GM23338 (cell line): ENCODE measurements around the gene NPEPPS.

Source experiments
- CREB1 ChIP-seq: fragments of 250-450 bp; sonication (Bioruptor Pico); IDR thresholded peaks from 2 replicates; pipeline ENCODE4 v1.5.0; 2020; ENCODE audit warnings: low read depth, mild to moderate bottlenecking, moderate library complexity
- CTCF ChIP-seq, 2 experiments: fragments of 200-600 bp in 1 of 2; sonication (generic) in 1 of 2; conservative IDR thresholded peaks; 2 replicates each; pipeline versions ENCODE4 v1.5.1 to v1.6.1; 2016 to 2017; ENCODE audit warnings: antibody characterized with exemption in 2 of 2, low read depth in 2 of 2, mild to moderate bottlenecking in 2 of 2, moderate library complexity in 1 of 2
- EZH2 ChIP-seq: fragments of 200-600 bp; sonication (generic); IDR thresholded peaks from one replicate; pipeline ENCODE4 v1.8.0; 2017; ENCODE audit warnings: antibody characterized with exemption, mild to moderate bottlenecking, low read depth; ENCODE audit not compliant: unreplicated experiment
- JUNB ChIP-seq: IDR thresholded peaks from one replicate; pipeline ENCODE4 v1.6.1; 2016; ENCODE audit warnings: antibody characterized with exemption; ENCODE audit not compliant: unreplicated experiment
- NANOG ChIP-seq: IDR thresholded peaks from 2 replicates; pipeline ENCODE4 v1.6.1; 2016; ENCODE audit warnings: antibody characterized with exemption, borderline replicate concordance
- POLR2AphosphoS5 ChIP-seq: IDR thresholded peaks from 2 replicates; pipeline ENCODE4 v1.6.1; 2016; ENCODE audit warnings: antibody characterized with exemption, low read depth
- REST ChIP-seq: IDR thresholded peaks from one replicate; pipeline ENCODE4 v1.6.1; 2018; ENCODE audit warnings: antibody characterized with exemption; ENCODE audit not compliant: unreplicated experiment

GRCh38 chr17:47641202-47641601 lies 110.3 kb downstream of the NPEPPS start:
- TF ChIP-seq EZH2: no peak
- no peak for TF ChIP-seq CTCF (conservative IDR thresholded peaks at IDR 0.05; ENCODE audit: low read depth in 2 of 2)
- TF ChIP-seq CREB1: no peak
- TF ChIP-seq POLR2AphosphoS5: no peak
- no peak for TF ChIP-seq JUNB
- TF ChIP-seq REST: no peak
- TF ChIP-seq NANOG: no peak
